GM10266 (cell line): Measurements from ENCODE around the gene EMD.
"Not testable (repeated sequence)": the region's sequence is repeated elsewhere in the genome, so short reads cannot be mapped to it uniquely, and the experiment has no call there.

Experiments used
- DNase-seq: peaks from one replicate; pipeline ENCODE4 v3.0.0; 2012; ENCODE audit errors: extremely low spot score
- TF ChIP-seq, protein P1 (sequence below): IDR thresholded peaks from 2 replicates; pipeline ENCODE4 v1.5.1; 2012; ENCODE audit warnings: mild to moderate bottlenecking, low read depth; ENCODE audit not compliant: control insufficient read depth, insufficient read depth; ENCODE audit errors: missing control alignments

The EMD gene

DNA sequence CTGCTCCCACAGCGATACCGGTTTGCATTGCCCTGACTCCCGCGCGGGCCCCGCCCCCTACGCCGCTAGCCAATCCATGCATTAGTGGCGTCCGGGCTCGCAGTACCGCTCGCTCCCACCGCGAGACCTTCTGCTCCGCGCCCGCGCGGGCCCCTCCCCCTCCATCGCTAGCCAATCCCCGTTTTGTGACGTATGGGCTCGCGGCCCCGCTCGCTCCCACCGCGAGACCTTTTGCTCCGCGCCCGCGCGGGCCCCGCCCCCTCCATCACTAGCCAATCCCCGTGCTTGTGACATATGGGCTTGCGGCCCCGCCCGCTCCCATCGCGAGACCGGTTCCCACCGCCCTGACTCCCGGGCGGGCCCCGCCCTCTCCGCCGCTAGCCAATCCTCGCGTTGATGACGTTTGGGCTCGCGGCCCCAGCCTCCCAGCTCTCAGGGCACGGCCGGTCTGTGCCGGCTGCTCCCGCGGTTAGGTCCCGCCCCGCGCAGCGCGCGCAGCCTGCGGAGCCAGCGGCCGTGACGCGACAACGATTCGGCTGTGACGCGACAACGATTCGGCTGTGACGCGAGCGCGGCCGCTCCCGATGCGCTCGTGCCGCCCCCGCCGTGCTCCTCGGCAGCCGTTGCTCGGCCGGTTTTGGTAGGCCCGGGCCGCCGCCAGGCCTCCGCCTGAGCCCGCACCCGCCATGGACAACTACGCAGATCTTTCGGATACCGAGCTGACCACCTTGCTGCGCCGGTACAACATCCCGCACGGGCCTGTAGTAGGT, at the start of gene EMD:
TSS of gene EMD (plus strand) at position 497 of the 770 bp plus-strand sequence. CDS start at position 687, 190 bp downstream.
- TF ChIP-seq, protein P1, sequence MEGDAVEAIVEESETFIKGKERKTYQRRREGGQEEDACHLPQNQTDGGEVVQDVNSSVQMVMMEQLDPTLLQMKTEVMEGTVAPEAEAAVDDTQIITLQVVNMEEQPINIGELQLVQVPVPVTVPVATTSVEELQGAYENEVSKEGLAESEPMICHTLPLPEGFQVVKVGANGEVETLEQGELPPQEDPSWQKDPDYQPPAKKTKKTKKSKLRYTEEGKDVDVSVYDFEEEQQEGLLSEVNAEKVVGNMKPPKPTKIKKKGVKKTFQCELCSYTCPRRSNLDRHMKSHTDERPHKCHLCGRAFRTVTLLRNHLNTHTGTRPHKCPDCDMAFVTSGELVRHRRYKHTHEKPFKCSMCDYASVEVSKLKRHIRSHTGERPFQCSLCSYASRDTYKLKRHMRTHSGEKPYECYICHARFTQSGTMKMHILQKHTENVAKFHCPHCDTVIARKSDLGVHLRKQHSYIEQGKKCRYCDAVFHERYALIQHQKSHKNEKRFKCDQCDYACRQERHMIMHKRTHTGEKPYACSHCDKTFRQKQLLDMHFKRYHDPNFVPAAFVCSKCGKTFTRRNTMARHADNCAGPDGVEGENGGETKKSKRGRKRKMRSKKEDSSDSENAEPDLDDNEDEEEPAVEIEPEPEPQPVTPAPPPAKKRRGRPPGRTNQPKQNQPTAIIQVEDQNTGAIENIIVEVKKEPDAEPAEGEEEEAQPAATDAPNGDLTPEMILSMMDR = no peak
- peak; percentile 93 for DNase-seq

DNA sequence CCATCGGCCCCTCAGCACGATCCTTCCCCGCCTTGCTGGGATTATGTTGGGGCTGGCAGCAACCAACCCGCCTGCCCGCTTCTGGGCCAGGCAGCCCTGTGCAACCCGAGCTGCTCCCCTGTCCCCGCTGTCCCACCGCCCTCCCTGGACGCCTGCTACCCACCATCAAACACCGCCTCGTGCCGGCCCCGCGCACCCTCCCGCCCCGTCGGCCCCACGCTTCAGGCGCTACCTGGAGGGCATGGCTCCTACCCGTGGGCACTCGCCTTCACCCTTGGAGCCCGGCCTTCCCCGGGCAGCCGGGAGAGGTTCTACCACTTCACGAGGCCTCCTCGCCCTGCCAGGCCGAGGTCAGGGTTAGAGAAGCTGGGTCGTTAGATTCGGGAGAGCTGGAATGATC, 46.5 kb upstream of the EMD start:
- no peak for DNase-seq
- TF ChIP-seq, protein P1 = no peak

DNA sequence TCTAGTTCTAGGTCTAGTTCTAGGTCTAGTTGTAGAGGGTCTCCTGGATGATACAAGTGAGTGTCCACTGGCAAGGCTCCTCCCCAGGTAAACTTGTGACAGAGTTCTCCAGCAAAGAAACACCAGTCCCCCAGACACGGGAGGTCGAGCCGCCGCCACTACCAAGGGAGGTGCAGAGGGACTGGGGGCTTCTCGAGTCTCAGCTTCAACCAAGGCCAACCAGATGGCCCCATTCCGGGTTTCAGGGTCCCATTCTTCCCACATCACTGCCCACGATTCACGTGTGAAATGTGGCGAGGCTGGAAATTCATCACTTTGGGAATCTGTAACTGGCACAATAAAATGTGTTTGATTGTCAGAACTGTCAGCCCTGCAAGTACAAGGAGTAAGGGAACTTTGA, 46.0 kb upstream of the EMD start:
- TF ChIP-seq, protein P1 = no peak
- DNase-seq = no peak

DNA sequence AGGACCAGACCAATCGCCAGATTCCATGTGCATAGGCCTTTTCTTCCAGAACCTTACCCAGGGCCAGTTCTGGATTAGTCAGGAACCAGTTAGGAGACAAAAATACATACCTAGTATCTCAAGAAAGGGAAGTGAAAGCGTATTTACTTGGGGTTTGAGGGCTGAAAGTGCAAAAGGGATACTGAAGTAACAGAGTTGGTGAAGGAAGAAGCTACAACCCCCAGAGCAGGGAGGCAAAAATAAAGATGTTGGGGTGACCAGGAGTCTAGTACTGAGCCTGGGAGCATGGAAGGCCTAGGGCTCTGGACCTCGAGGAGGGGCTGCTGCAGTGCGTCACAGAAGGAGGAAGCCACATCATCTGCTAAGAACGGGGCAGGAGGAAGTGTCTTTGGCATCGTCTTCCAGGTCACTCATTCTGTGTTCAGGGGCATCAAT, 45.2 kb upstream of the EMD start:
- TF ChIP-seq, protein P1 = no peak
- DNase-seq = peak; percentile 50

DNA sequence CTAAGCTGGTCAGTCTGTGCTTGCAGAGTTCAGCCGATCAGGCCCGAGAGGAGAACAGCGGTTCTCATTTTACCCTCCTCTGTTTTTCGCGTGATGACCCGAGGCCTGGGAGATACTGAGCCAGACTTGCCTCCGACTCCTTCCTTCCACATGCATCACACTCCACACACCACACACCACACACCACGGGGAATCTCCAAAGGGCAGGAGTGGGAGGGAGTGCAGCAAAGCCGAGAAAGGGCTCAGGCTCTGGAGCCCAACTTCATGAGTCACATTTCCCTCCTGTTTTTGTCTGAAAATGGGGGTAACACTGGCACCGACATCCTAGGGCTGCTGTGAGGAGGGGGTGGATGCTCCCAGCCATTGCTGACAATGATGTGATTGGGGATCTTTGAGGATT, 44.6 kb upstream of the EMD start:
- DNase-seq = no peak
- TF ChIP-seq, protein P1 = no peak

DNA sequence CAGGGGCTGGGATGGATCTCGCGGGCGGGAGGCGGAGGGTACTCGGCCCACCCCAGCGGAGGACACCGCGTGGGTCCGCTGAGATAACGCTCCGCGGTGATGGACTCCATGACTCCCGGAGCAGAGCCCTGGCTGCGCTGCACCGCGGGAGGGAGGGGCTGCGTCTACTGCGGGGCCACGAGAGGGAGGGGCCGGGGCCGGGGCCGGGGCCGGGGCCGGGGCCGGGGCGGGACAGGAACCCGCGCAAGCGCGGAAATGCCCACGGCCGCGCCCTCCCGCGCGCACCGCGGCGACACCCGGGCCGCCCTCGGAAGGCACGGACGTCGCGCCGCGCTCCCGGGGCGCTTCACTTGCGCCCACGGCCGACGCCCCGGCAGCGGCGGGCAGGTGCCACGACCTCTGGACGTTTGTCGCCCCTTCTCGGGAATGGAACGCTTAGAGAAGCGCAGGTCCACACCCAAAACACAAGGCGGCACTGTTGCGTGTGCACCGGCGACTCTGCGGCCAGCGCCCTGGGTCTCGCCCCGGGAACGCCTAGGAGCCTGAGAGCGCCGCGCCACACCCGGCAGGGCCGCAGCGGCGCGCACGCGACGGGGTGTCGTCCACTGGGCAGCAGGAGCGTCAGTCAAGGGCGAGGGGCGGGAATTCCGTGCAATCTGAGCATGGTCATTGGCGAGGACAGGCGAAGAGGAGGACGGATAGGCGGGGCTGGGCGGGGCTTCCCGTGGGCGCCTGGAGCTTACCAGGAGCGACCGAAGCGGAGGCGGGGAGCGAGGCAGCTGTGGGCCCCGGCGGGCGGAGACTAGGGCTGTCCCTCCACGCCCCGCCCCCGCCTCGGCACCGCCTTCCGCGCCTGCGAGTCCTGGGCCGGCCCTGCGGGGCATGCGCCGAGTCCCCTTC, 37.4 kb upstream of the EMD start:
- DNase-seq = not testable (repeated sequence)

DNA sequence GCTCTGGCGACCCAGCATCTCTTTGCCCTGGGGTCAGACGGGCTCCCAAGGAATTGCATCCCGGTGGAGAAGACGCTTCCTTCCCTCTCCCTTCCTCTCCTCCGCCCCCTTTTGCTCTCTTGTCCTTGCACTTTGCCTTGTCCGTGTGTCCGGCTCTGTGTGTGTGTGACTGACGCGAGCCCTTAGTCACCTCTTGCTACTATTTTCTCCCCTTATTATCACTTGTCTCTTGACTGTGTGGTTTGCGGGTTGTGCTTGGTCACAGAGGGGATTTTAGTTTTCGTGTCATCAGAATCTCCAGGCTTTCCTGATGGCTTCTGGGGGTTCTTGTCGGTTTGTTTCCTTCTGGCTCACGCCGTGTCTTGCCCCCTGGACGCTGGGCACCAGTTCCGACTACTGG, 36.0 kb upstream of the EMD start:
- DNase-seq = not testable (repeated sequence)

DNA sequence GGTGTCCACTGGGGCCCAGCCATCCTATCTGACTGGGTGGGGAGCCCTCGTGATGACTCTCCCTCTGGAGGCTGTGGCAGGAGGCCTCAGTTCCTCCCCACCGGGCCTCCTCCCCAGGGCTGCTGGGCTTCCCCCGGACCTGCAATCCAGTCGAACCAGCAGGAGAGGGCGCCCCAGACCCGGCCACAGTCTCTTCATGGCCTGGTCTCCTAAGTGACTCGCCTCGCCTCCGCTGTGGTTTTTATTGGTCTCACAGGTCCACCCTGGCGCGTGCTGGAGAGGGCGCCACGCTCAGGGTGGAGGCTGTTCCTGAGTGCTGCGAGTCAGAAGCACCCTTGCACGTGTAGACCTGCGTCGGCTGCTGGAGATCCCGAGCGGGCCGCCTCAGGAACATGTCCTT, 35.5 kb upstream of the EMD start:
- not testable (repeated sequence) for DNase-seq
